NCI-H526 treated with DMSO at 0.1 percent for 48 hours (cell line): Measurements from ENCODE around the gene ASXL3.

Experiments used
- DNase-seq: peaks from one replicate; lab custom pipeline; 2025; lab: John Stamatoyannopoulos, UW

Gene ASXL3

DNA sequence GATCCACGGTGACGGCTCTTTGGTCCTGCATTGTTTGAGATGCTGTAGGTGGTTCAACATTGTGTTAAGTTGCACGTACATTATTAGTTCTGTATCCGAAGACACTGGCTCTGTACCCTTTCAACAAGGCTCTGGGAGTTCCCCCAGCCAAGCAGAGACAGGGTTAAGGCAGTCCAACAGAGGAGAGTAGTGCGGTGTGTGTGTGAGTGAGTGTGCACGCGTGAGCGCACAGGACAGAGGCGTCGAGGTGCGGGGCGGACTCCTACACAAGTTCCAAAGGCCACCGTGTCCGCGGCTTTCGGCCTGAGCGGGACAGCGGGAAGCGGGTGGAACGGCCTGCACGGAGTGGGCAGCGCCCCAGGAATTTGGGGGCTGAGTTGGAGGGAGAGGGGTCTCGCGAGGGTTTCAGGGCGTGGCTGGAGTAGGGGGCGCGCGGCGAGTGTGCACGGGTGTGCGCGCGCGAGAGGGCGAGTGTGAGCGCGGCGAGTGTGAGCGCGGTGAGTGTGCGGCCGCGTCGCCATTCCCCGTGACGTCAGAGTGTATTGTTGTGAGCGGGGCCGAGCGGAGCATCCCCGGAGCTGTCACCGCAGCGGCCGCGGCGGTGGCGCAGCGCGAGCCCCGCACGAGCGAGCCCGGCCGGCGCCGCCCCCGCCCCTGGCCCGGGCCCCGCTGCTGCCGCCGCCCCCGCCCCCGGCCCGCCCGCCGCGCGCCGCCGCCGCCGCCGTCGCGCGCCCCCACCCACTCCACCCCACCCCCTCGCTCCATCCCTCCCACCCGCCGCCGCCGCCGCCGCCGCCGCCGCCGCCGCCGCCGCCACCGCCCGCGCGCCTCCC is at the start of gene ASXL3:
ASXL3 (plus strand) TSS at position 535 of the 833 bp plus-strand sequence. CDS start 413 bp downstream, outside the sequence.
- DNase-seq: peak; percentile 21

DNA sequence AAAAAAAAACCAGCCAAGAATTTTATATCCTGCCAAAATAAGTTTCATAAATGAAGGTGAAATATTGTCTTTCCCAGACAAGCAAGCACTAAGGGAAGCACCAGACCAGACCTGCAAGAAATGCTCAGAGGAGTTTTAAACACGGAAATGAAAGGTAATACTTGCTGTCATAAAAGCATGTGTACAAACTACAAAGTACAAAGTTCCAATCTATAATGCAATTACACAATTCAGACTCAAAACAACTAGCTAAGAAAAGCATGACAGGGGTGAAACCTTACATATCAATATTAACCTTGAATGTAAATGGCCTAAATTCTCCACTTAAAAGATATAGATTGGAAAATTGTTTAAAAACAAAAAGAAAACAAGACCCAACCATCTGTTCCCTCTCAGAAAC is 45.0 kb upstream of the ASXL3 start:
- no peak for DNase-seq

DNA sequence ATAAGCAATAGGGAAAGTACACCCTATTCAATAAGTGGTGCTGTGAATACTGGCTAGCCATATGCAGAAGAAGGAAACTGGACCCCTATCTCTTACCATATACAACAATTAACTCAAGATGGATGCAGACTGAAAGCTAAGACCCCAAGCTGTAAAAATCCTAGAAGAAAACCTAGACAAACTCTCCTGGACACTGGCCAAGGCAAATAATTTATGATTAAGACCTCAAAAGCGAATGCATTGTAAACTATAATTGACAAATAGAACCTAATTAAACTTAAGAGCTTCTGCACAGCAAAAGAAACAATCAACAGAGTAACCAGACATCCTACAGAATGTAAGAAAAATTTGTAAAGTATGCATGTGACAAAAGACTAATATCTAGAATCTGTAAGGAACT is 41.1 kb upstream of the ASXL3 start:
- no peak for DNase-seq

DNA sequence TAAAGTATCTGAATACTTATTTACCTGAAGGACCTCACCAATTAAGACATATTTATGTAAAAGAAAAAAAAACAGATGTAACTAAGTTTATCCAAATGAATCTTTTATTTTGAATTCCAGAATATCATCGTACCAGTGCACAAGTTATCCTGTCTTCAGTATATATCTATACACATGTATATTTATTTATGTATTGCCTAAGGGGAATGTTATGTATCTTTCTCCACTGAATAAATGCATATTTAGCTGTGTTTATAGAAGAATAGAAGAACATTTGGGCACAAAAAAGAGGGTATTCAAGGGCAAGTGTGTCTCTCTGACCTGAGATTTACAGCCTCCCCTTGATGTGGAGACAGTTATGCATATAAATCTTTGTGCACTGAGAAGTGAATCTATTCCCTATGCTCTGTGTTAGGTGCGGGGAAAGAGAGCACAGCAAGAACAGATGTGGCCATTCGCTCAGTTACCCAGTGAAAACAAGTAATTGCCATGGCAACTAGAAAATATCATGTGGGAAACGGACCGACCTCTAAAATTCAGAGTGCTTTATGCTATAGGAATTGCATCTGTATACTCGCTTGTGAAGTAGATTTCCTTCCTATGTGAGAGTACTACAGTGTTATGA is 39.5 kb upstream of the ASXL3 start:
- no peak for DNase-seq

DNA sequence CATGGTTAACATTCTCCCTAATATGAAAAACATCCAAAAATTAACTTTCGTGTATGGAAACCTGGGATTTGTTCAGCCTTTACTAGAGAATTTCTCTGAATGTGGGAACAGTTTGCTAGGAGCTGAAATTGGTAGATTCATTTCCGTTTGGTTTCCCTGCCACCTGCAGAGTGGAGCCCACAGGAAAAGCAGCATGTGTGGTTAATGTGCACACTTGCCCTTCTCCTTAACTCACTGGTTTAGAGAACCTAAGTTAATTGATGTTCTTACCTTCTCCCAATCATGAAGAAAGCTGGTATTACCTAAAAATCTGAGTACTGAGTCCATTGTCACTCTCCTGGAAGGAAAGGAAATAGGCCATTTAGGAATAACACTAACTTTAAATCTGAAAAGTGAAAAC is 37.6 kb upstream of the ASXL3 start:
- no peak for DNase-seq

DNA sequence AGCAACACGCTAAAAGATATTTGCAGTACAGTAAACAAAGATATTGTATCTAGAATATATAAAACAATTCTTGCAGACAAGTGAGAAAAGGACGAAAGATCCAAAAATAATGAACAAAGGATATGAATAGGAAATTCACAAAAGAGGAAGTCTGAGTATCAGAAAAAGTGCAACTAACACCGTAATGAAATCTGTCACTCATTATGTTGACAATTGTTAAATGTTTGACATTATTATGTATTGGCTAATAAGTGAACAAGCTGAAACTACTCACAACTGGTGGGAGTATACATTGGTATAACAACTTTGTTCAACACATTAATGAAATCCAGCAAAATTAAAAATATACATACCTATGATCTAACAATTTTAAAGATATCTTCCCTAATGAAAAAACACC is 36.7 kb upstream of the ASXL3 start:
- no peak for DNase-seq

DNA sequence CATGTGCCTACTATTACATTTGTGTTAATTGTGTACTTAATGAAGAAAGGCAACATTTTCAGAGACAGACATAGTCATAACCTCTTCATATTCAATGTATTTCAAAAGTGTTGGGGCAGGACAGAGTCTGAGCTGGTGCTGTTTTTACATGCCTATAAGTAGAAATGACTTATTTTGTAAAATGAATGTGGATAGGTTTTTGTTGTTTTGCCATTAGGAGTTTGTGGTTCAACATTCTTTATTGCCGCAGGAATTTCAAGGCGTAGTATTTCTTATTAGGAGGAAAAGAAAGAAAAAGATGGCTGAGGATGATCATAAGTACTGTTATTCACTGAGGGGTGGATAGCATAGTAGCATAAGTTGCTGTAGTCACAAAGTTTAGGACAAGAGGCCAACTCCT is 21.2 kb upstream of the ASXL3 start:
- DNase-seq: no peak

DNA sequence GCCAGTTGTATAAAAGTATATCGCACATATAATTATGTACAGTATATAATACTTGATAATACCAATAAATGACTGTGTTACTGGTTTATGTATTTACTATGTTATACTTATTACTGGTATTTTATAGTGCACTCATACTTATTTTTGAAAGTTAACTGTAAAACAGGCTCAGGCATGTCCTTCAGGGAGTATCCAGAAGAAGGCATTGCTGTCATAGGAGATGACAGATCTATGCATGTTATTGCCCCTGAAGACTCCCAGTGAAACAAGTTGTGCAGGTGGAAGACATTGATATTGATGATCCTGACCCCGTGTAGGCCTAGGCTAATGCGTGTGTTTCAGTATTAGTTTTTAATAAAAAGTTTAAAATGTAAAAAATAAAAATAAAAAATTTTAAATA is 20.3 kb upstream of the ASXL3 start:
- DNase-seq: no peak

DNA sequence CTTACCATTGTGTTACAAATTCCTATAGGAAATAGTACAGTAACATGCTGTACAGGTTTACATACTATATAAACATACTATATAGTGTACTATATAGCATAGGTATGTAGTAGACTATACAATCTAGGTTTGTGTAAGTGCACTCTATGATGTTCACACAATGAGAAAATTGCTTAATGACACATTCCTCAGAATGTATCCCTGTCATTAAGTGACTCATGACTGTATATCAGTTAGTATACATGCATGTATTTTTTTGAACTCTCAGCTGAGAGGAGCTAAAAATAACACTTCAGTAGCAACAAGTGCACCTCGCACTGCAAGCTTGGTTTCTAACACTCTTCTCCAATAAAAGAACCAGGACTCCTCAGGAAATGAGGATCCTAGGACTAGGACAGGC is 19.5 kb upstream of the ASXL3 start:
- no peak for DNase-seq

DNA sequence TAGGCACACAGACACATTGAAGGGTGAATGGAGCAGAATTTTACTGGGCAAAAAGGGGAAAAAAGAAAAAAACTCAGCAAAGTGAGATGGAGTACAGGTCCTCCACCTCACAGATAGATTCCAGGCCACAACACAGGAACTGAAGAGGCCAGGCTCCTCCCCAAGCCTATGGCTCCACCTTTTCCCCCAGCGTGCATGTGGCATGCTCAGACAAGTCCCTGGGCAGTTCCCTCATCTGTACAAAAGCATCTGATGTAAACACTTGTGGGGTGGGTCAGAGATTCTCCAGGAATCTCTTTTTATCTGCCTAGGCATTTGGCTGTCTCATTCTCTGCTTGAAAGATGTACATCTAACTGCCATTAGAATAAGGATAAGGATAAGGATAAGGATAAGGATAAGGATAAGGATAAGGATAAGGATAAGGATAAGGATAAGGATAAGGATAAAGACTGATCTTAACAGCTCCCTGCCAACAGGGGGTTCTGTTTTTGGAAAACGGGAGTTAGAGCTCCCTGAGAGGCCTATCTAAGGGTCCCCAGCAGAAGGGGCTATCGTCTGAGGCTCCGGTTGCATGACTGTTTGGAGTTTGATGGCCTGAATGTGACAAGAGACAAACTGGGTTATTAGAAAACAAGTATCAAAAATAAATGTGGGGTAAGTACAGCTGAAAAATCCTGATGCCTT is 17.2 kb upstream of the ASXL3 start:
- DNase-seq: no peak

DNA sequence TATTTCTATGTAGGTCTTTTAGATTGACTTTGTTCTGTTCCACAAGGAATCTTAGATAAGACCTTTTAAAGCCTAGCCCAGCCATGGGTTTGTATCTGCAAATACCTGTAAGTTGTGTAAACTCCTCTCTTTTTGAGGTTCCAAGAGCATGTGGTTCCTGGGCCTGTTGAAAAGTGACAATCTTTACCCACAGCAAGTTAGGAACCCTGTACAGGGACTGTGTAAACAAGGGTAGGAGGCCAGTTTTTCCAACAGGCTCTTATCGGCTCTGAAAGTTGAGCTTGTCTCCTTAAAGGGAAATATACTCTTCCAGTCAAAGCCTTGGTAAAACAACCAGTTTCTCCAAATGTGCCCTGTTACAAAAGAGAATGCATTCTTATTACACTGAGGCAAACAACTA is 15.3 kb upstream of the ASXL3 start:
- no peak for DNase-seq

DNA sequence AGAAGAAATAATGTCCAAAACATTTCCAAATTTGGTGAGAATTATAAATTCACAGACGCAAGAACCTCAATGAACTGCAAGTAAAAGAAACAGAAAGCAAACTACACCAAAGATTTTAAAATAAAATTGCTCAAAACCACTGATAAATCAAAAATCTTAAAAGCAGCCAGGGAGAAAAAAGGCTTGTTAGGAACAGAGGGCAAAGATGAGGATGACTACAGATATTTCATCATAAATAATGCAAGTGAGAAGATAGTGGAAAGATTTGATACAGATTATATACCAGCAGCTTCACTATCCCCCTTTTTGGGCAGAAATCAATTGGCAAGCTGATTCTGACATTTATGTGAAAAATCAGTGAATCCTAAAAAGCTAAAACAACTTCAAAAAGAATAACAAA is 10.3 kb upstream of the ASXL3 start:
- DNase-seq: no peak

DNA sequence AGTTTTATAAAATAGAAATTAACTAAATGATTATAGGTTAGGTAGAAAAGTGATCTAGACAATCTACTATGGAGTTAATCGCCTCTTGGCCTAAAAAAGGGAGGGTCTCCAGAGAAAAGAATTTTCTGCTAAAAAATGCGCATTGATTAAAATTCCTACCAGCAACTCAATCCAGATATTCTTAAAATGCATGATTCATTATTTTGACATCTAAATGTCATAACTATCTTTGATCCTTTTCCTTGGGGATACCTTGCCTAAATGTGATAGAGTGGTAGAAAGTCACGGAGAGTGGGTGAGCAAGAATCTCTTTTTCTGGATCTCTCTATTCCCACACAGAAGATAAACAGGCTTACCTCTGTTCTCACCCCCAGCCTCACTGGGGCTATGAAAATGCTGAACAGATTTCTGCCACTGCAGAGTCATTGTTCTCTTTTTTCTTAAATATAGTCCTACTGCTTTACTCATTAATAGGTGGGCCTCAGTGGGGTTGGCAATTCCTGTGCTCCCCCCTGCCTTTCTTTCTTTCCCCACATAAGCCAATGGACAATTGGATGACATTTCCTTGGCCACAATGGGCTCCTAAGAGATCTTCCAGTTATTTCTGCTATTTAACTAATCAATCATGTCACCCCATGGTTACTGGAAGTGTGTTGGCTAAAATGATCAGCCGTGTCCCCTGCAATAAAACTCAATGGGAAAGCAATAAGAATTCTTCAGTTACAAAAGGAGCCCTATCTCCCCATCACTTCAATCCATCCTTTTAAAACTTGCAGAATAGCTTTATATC is 5.8 kb upstream of the ASXL3 start:
- DNase-seq: no peak

DNA sequence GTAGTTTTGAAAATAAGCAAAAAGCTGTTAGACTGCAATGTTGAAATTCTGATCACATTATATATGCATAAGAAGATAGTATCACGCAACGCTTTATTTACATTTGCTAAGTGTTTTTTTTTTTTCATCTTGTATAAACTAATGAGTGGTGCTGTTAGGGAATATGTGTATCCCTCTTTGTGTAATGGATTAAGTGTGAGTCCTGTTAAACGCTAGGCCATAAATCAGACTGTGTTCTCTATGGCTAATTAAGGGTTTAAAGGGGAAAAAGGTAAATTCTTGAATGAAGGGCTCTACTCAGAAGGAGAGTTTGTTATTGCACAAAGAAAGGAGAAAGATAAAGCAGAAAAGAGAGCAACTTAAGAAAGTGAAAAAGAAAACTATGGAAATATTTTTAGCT is 4.8 kb upstream of the ASXL3 start:
- no peak for DNase-seq

DNA sequence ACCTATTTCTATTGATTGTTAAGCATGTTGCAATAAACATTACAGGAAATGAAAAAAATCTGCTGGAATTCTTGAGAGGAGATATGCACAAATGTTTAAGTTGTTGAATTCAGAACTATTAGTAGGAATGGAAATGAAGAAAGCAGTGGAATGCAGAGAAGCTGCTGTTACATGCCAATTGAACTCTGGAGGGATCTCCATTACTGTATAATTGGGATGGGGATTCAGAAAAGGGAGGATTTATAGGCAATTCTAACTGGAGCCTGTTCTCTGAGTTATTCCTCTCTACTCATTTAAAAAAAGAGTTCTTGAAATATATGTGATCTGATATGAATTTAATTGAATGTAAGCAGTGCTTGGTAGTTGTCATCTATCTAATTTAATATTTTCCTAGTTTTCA is 2.6 kb upstream of the ASXL3 start:
- DNase-seq: no peak

DNA sequence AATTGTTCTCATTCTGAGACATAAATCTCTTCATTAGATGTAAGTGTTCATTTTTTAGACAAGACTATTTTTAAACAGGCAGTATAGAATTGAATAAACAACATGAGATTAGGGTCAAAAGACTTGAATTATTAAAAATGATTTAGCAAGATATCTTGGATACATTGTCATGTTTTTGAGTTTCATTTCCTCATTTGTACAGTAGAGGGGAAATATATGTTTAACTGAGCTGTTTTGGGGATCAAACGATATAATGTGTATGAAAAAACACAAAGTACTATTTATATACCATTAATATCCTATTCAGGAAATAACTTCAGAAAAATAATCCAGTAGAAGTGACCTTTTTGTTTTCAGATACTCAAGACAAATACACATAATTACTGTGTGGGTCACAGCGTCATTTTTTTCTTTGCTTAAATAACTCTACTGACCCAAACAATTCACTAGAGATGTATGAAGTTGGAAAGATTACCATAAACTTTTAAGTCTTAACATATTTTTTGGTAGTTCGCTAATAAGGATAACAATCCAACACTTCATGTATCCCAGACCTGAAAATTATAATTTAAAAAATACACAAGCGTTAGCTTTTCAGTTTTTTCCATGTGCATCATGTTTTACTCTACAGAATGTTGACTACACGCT is 896 bp upstream of the ASXL3 start:
- no peak for DNase-seq

DNA sequence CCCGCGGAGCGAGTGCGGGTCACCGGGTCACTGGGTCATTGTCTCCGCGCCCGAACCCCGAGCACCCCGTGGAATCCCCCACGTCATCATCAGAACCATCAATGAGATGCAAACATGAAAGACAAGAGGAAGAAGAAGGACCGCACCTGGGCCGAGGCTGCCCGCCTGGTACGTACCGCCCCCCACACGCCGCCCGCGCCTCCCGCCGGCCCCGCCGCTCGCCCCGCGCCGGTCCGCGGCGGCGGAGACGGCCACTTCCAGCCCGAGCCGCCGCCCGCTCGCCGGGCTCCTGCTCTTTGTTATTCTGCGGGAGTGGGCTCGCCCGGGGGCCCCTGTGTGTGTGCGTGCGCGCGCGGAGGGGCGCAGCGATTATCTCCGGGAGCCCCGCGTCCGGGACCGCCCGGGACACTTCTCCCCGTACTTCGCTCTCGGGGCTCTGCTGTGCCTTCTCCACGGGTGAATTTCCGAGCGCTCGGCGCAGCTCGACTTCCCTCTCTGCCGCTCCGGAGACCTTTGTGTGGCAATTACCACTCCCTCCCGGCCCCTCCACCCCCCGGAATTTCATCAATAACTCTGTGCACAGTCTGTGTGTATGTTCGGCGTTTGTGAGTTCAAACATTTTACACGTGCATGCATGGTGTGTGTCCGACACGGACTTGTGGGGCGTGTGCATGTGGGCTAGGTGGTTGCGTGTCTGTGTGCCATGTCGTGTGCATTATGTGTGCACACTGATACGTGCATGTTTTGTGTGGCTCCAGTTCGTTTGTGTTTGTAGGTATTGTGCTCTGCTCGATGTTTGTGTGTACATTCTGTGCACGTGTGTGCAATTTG is 714 bp downstream of the ASXL3 start:
- no peak for DNase-seq

DNA sequence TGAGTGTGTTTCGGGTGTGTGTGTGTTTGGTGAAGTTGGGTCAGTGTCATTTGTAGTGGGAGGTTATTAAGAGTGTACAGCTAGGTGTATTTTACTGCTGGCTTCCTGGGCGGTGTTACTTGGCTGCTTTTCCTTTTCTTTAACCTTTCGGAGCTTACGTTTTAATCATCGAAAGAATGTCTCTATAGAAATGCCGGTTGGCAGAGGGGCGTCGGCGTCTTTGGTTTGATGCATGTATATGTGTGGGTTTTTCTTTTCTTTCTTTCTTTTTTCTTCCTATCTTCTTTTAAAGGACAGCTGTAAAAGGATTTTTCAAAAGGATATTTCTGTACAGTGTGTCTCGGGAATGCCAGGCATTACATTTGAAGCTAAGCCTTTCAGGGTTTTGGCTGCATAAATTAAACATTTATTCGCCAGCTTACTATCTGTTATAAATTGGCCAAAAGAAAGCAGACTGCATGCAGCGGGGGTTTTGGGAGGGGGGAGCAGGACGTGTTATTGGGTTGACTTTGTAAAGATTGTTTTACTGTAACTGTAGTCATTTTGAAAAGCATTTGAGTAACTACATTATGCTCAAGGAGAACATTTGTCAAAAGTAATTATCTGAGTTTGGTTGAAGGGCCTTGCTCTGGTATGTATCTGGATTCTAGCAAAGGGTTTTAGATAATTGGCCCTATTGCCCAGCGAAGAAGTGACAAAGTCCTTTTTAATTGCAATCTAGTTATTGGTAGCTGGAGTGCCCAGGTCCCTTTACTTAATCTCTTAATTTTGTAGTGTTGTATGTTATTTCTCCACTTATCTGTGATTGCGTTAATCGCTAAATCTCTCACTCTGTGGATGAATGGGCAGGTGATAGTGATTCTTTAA is 1.6 kb downstream of the ASXL3 start:
- DNase-seq: no peak

DNA sequence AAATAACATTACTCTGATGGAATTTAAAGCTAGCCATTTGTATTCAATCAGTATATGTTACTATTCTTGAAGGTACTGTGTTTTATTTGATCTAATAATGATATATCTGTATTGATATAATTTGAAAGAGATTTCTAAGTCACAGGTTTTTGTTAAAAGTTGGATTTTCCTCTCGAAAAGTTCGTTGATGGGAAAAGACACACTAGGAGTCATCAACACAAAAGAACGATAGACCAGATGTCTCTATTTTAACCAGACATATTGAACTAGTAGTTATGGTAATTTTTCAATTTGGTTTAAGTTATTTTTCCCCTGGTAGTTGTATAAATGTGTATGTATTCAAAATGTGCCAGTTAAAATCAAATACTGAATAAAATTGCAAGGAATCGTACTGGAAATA is 2.5 kb downstream of the ASXL3 start:
- DNase-seq: no peak

DNA sequence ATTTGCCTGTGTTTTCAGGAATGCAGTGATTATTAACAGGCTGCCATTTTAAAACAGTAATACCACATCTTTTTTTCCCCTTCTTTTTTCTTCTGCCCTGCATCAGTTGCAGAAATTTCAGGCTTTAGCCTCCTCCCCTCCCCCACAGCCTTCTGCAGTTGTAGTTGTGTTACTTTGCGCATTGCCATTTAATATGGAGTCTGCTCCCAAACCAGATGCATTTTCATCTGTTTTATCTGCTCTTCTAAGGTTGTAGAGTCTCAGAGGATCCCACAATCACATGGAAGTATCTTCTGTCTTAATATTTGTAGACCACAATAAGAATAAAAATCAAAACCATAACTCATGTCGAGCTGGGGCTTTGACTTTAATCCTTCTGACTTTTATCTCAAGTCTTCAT is 3.8 kb downstream of the ASXL3 start:
- DNase-seq: no peak
